SJCRH30 (cell line): ENCODE results near the gene SEMA3E. TPM values are rescaled to one million over a fixed set of nuclear protein-coding genes. Genes with fewer than 3 reads are reported as not detected.
A peak's percentile ranks its signal among the peaks of the same experiment; 100 is the strongest.

Experiments used
- DNase-seq, 2 experiments: peaks; one replicate each; pipeline ENCODE4 v3.0.0-alpha.2; 2015 to 2020
- H3K27ac ChIP-seq: fragments of 250-450 bp; sonication (Bioruptor Pico); 2 replicates; pipeline ENCODE4 v1.5.1; 2020; ENCODE audit warnings: mild to moderate bottlenecking, moderate library complexity
- H3K27me3 ChIP-seq: fragments of 250-450 bp; sonication (Bioruptor Pico); 2 replicates; pipeline ENCODE4 v1.5.1; 2020; ENCODE audit warnings: mild to moderate bottlenecking, moderate library complexity
- H3K36me3 ChIP-seq: fragments of 250-450 bp; sonication (Bioruptor Pico); 2 replicates; pipeline ENCODE4 v1.5.1; 2020; ENCODE audit warnings: mild to moderate bottlenecking, moderate library complexity
- H3K4me1 ChIP-seq: fragments of 250-450 bp; sonication (Bioruptor Pico); 2 replicates; pipeline ENCODE4 v1.5.1; 2020; ENCODE audit warnings: mild to moderate bottlenecking, moderate library complexity
- H3K4me3 ChIP-seq: fragments of 250-450 bp; sonication (Bioruptor Pico); 2 replicates; pipeline ENCODE4 v1.5.1; 2020; ENCODE audit warnings: mild to moderate bottlenecking, moderate library complexity
- H3K9me3 ChIP-seq: fragments of 250-450 bp; sonication (Bioruptor Pico); replicated peaks from 2 replicates; pipeline ENCODE4 v1.5.1; 2020; ENCODE audit warnings: mild to moderate bottlenecking, moderate library complexity
- total RNA-seq: library from RNA; depleted of rRNA; stranded (reverse); fragments of >200 nt; shearing (Covaris generic); gene quantifications from 2 replicates; pipeline ENCODE4 v1.2.3, GENCODE V29; 2014

Gene SEMA3E
- total RNA-seq, 1 experiment from 2014 or later: 0.53 TPM

GRCh38 chr7:83388436-83388835 is 260.5 kb downstream of the SEMA3E start:
- Histone ChIP-seq H3K4me3 (no peak overlapping the region), H3K27ac (no peak overlapping the region), H3K9me3 (0 out of 2 replicates have a peak, but pooled peaks cover 5% of the 10 kb centered on the region), H3K36me3 (no peaks in the 10 kb centered on the region), H3K4me1 (no peaks in the 10 kb centered on the region), H3K27me3 (no peaks in the 10 kb centered on the region)
- DNase-seq: no peak

DNA sequence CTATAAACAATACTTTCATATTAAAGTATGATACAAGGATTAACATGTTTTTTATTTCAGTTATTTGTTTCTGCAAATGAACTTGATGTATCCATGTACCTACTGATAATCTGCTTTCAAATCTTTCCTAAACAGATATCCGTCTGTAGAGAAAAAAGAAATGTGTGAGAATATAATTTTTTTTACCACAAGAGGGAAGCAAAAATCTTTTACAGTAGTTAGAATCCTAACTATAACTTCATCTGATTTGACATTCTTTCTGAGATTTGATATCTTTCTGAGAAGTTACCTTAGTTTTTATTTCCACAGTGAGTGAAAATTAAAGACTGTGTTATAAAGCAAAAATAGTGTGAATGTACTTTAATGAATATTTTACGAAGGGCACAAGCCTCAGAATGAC is 282.3 kb downstream of the SEMA3E start:
- Histone ChIP-seq H3K27ac (no peak overlapping the region), H3K4me1 (no peaks in the 10 kb centered on the region), H3K27me3 (no peaks in the 10 kb centered on the region), H3K9me3 (no peaks in the 10 kb centered on the region), H3K4me3 (no peak overlapping the region), H3K36me3 (no peaks in the 10 kb centered on the region)
- peak in 1 of 2 experiments; percentile 34 for DNase-seq

GRCh38 chr7:83365746-83366145 is 283.2 kb downstream of the SEMA3E start:
- Histone ChIP-seq H3K27me3 (no peaks in the 10 kb centered on the region), H3K36me3 (no peaks in the 10 kb centered on the region), H3K4me1 (no peaks in the 10 kb centered on the region), H3K27ac (no peak overlapping the region), H3K9me3 (no peaks in the 10 kb centered on the region), H3K4me3 (no peak overlapping the region)
- DNase-seq: no peak

DNA sequence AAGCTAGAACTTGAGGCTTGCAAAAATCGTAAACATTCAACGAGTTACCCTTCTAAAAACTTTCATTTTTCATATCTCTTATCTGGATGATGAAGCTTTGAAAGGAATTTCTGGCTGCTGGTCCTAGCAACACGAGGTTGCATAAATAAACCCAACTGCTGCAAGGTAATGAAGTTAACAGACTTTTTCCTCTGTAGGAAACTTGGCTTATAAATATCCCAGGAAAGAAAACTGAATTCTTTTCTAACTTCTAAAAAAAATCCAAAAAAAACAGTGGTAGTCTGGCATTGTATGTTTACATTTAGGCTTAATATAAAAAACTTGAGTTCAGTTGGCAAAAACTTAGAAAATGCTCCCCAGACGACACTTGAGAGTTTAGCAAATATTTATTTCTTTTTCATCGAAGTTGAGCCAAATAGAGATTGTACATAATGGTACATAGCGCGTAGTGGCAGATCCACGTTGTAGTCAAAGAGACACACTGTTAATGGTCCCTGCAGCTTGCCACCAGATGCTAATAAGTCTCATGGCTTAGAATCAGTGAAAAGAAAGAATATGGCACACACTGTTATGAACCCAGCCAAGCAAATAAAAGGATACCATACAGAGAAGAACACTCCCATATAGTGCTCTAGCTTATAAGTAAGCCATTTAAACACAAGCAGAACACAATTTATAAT is 285.9 kb downstream of the SEMA3E start:
- Histone ChIP-seq H3K27ac (no peak overlapping the region), H3K4me3 (no peak overlapping the region), H3K4me1 (peaks cover 13% of the 10 kb centered on the region), H3K9me3 (no peaks in the 10 kb centered on the region), H3K36me3 (no peaks in the 10 kb centered on the region), H3K27me3 (no peaks in the 10 kb centered on the region)
- no peak for DNase-seq

- Histone ChIP-seq H3K4me3 (no peak overlapping the region), H3K27ac (peak overlapping the region; percentile 32), H3K36me3 (no peaks in the 10 kb centered on the region), H3K4me1 (peaks cover 13% of the 10 kb centered on the region), H3K9me3 (no peaks in the 10 kb centered on the region), H3K27me3 (no peaks in the 10 kb centered on the region)
- peak in 1 of 2 experiments; percentile 63 for DNase-seq
Observed at GRCh38 chr7:83359108-83359507, 289.8 kb downstream of the SEMA3E start.

GRCh38 chr7:83355143-83355542 is 293.8 kb downstream of the SEMA3E start:
- H3K36me3 ChIP-seq: no peaks in the 10 kb centered on the region
- H3K4me1 ChIP-seq: peaks cover 13% of the 10 kb centered on the region
- no peaks in the 10 kb centered on the region for H3K9me3 ChIP-seq
- H3K27me3 ChIP-seq: no peaks in the 10 kb centered on the region
- no peak overlapping the region for H3K4me3 ChIP-seq
- no peak overlapping the region for H3K27ac ChIP-seq
- no peak for DNase-seq

DNA sequence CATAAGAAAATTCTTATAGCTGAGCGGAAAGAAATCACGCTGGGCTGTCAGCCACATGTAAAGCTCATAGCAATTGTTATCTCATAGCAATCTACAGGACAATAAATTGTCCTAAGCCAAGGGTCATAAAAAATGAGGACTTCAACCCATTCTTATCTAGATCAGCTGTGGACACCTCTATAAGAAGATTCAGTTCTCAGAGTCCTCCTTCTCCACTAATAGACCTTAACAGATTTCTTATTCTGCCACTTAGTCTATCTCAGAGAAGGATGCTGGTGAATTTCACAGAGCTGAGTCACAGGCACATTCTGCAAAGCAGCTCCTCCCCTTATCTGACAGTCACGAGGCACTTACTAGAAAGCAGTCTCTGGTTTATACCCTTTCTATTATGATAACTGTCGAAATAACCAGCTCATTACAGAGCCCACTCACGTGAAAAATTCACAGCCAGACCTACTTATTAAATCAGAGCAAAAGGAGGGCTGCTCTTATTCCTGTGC is 300.9 kb downstream of the SEMA3E start:
- H3K27ac ChIP-seq: no peak overlapping the region
- H3K27me3 ChIP-seq: no peaks in the 10 kb centered on the region
- H3K36me3 ChIP-seq: no peaks in the 10 kb centered on the region
- H3K9me3 ChIP-seq: peaks cover 7% of the 10 kb centered on the region; the same call in 1 of the 2 replicates
- peak; percentile 13 to 24 for DNase-seq
- H3K4me1 ChIP-seq: no peaks in the 10 kb centered on the region
- no peak overlapping the region for H3K4me3 ChIP-seq

DNA sequence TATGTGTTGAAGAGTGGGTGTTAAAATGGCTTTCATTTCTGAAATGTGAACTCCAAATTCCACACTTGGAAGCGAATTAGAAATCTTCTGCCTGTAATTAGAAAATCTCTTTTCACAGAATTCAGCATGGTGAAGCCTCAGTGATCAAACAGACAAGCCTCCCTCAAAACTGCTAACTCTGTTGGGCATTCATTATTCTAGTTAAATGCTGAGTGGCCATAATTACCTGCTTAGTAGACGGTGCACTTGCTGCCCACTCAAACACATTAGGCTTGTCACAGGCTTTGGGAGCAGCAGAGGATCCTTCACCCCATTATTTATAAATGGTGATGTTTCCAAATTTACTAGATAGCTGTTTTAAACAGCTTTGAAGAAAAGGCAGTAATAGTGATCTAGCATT is 309.0 kb downstream of the SEMA3E start:
- Histone ChIP-seq H3K27ac (no peak overlapping the region), H3K36me3 (no peaks in the 10 kb centered on the region), H3K4me1 (no peaks in the 10 kb centered on the region), H3K4me3 (no peak overlapping the region), H3K27me3 (no peaks in the 10 kb centered on the region), H3K9me3 (peaks cover 3% of the 10 kb centered on the region; the same call in 1 of the 2 replicates)
- DNase-seq: no peak

- Histone ChIP-seq H3K27ac (no peak overlapping the region), H3K27me3 (no peaks in the 10 kb centered on the region), H3K4me1 (no peaks in the 10 kb centered on the region)
Observed at GRCh38 chr7:83338277-83338950, 310.5 kb downstream of the SEMA3E start.

GRCh38 chr7:83337050-83337449 is 311.9 kb downstream of the SEMA3E start:
- Histone ChIP-seq H3K4me3 (no peak overlapping the region), H3K4me1 (no peaks in the 10 kb centered on the region), H3K27me3 (no peaks in the 10 kb centered on the region), H3K27ac (no peak overlapping the region), H3K36me3 (no peaks in the 10 kb centered on the region), H3K9me3 (no peaks in the 10 kb centered on the region)
- DNase-seq: no peak

More at GRCh38 chr7:83338277-83338950, 310.5 kb downstream of the SEMA3E start:
- peaks cover under 1% of the 10 kb centered on the region; the same call in 1 of the 2 replicates for H3K9me3 ChIP-seq
- DNase-seq: no peak
- no peaks in the 10 kb centered on the region for H3K36me3 ChIP-seq
- no peak overlapping the region for H3K4me3 ChIP-seq

- H3K9me3 ChIP-seq: peaks cover 3% of the 10 kb centered on the region; the same call in 1 of the 2 replicates
- H3K27me3 ChIP-seq: no peaks in the 10 kb centered on the region
- no peak overlapping the region for H3K27ac ChIP-seq
- no peak overlapping the region for H3K4me3 ChIP-seq
- DNase-seq: no peak
- H3K36me3 ChIP-seq: no peaks in the 10 kb centered on the region
- no peaks in the 10 kb centered on the region for H3K4me1 ChIP-seq
Observed at GRCh38 chr7:83326223-83326622, 322.7 kb downstream of the SEMA3E start.

GRCh38 chr7:83325083-83325482 is 323.9 kb downstream of the SEMA3E start:
- DNase-seq: peak in 1 of 2 experiments; percentile 5
- no peak overlapping the region for H3K4me3 ChIP-seq
- H3K27me3 ChIP-seq: no peaks in the 10 kb centered on the region
- H3K36me3 ChIP-seq: no peaks in the 10 kb centered on the region
- peaks cover 3% of the 10 kb centered on the region; the same call in 1 of the 2 replicates for H3K9me3 ChIP-seq
- H3K4me1 ChIP-seq: no peaks in the 10 kb centered on the region
- no peak overlapping the region for H3K27ac ChIP-seq

DNA sequence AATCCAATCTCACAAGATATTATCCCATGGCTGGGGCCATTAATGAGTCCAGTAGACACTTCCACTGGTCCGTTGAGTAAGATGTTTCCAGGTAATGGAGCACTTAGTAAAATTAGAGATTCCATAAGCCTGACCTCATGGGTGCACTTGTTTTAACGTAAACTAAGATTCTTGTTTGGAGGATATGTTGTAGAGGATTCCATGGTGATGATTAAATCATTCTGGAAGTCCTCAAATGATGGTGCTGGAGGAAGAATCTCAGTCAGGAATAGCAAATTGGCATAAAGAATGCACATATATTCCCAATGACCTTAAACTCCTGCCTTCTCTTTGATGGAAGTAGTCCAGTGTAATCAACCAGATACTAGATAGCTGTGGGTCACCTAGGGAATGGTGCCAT is 324.3 kb downstream of the SEMA3E start:
- H3K9me3 ChIP-seq: peaks cover 3% of the 10 kb centered on the region; the same call in 1 of the 2 replicates
- H3K27me3 ChIP-seq: no peaks in the 10 kb centered on the region
- no peak for DNase-seq
- no peak overlapping the region for H3K27ac ChIP-seq
- no peaks in the 10 kb centered on the region for H3K4me1 ChIP-seq
- no peak overlapping the region for H3K4me3 ChIP-seq
- no peaks in the 10 kb centered on the region for H3K36me3 ChIP-seq

DNA sequence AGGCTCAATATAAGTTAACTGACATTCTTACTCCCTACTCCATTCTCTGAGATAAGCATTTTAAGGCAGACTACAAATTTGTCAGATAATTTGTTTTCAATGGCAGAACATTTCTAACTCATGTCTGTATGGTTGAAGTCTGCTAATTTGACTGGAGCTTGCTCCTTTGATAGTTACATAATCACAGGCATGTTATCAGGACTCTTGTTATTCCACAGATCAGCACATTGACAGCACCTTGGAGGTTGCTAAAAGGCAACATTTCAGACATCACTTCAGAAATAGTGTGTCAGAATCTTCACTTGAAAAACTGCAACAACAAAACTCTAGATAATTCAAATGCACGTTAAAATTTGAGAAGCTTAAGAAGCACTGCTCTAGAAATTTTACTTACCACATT is 327.9 kb downstream of the SEMA3E start:
- Histone ChIP-seq H3K4me3 (no peak overlapping the region), H3K9me3 (no peaks in the 10 kb centered on the region), H3K4me1 (no peaks in the 10 kb centered on the region), H3K27ac (no peak overlapping the region), H3K36me3 (no peaks in the 10 kb centered on the region), H3K27me3 (no peaks in the 10 kb centered on the region)
- DNase-seq: no peak

DNA sequence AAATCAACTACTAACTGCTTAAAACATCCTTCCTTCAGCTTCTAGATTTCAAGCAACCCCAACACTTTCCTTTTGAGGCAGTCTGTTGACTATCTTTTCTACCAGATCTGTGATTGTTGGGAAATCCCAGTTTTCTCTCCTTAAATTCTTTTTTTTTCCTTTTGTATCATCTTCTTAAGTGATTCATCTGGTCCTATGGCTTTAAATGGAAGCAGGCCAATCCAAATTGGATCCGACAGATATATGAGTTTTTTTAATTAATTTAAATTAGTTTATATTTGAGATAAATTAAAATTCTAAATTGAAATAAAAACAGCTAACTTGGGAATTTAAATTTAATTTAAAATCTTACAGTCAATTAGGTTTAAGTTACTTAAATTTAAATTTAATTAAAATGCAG is 335.0 kb downstream of the SEMA3E start:
- Histone ChIP-seq H3K36me3 (no peaks in the 10 kb centered on the region), H3K4me3 (no peak overlapping the region), H3K9me3 (no peaks in the 10 kb centered on the region), H3K4me1 (no peaks in the 10 kb centered on the region), H3K27me3 (no peaks in the 10 kb centered on the region), H3K27ac (no peak overlapping the region)
- DNase-seq: no peak
